Measurements from ENCODE around the gene BCL2.
A peak's percentile ranks its signal among the peaks of the same experiment; 100 is the strongest.

BCL2 gene

DNA sequence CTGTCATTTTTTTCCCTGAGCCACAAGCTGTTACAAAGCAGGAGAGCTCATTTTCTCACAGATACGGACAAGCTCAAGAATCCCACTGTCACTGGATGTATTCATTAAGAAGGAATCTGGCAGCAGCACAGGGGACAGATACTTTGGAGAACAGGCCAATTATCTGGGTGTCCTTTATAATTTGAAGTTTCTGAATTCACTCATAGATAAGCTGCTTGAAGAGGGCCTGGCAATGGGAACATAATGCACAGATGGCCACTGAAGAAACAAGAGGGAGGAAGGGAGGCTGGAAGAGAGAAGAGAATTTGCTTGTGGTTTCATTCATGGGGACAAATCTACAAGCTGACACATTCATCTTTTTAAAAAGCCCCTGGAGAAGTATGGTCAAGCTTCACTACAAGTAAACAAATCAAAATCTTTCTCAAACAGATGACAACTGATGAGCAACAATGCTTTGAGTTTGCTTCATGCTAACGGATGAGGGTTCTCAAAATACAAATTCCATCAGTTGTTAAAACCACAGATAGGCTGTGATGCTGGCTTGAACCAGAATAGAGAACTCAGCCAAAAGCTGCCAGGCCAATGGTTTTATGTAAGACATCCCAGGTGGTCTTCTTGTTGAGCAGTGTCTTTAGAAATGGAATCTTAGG, 11.9 kb downstream of the BCL2 start:
- ATAC-seq = peak; percentile 50; the same call in 2 of the 3 replicates
- TF ChIP-seq ZFP3 (CRISPR knock-in tag; IDR thresholded peaks at IDR 0.05) (peak; percentile 50), ZC3H10 (CRISPR knock-in tag; IDR thresholded peaks at IDR 0.05) (no peak), PPARA (CRISPR knock-in tag; IDR thresholded peaks at IDR 0.05; ENCODE audit: borderline replicate concordance) (0 out of 2 replicates have a peak, but pooled peaks have one; percentile 5), ZNF565 (CRISPR knock-in tag; conservative IDR thresholded peaks at IDR 0.05; ENCODE audit: low read depth) (0 out of 2 replicates have a peak, but pooled peaks have one; percentile 14), TCF4 (CRISPR knock-in tag; IDR thresholded peaks at IDR 0.05; ENCODE audit: borderline replicate concordance) (peak; percentile 99), CREB5 (CRISPR knock-in tag; IDR thresholded peaks at IDR 0.05; ENCODE audit: low read depth) (peak; percentile 86; the same call in 1 of the 2 replicates), SNAI2 (CRISPR knock-in tag; IDR thresholded peaks at IDR 0.05) (peak; percentile 90), CSDC2 (CRISPR knock-in tag; IDR thresholded peaks at IDR 0.05) (peak; percentile 88; the same call in 1 of the 2 replicates), PATZ1 (CRISPR knock-in tag; IDR thresholded peaks at IDR 0.05; ENCODE audit: borderline replicate concordance) (peak; percentile 58; the same call in 1 of the 2 replicates), GLIS3 (CRISPR knock-in tag; IDR thresholded peaks at IDR 0.05) (peak; percentile 76; the same call in 1 of the 2 replicates), TOX (CRISPR knock-in tag; IDR thresholded peaks at IDR 0.05; ENCODE audit: borderline replicate concordance) (no peak), ZNF70 (CRISPR knock-in tag; IDR thresholded peaks at IDR 0.05) (peak; percentile 36; the same call in 1 of the 2 replicates), ESRRG (CRISPR knock-in tag; IDR thresholded peaks at IDR 0.05) (no peak; the same call in 1 of the 2 replicates), ZFP30 (CRISPR knock-in tag; IDR thresholded peaks at IDR 0.05) (no peak), ISL1 (CRISPR knock-in tag; IDR thresholded peaks at IDR 0.05) (peak; percentile 94), OSR1 (CRISPR knock-in tag; IDR thresholded peaks at IDR 0.05) (no peak), ARNTL (CRISPR knock-in tag; IDR thresholded peaks at IDR 0.05; ENCODE audit: borderline replicate concordance, low read depth) (0 out of 2 replicates have a peak, but pooled peaks have one; percentile 15)
- TF ChIP-seq, protein P1, sequence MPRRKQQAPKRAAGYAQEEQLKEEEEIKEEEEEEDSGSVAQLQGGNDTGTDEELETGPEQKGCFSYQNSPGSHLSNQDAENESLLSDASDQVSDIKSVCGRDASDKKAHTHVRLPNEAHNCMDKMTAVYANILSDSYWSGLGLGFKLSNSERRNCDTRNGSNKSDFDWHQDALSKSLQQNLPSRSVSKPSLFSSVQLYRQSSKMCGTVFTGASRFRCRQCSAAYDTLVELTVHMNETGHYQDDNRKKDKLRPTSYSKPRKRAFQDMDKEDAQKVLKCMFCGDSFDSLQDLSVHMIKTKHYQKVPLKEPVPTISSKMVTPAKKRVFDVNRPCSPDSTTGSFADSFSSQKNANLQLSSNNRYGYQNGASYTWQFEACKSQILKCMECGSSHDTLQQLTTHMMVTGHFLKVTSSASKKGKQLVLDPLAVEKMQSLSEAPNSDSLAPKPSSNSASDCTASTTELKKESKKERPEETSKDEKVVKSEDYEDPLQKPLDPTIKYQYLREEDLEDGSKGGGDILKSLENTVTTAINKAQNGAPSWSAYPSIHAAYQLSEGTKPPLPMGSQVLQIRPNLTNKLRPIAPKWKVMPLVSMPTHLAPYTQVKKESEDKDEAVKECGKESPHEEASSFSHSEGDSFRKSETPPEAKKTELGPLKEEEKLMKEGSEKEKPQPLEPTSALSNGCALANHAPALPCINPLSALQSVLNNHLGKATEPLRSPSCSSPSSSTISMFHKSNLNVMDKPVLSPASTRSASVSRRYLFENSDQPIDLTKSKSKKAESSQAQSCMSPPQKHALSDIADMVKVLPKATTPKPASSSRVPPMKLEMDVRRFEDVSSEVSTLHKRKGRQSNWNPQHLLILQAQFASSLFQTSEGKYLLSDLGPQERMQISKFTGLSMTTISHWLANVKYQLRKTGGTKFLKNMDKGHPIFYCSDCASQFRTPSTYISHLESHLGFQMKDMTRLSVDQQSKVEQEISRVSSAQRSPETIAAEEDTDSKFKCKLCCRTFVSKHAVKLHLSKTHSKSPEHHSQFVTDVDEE (CRISPR knock-in tag; IDR thresholded peaks at IDR 0.05) = peak; percentile 94
- TF ChIP-seq, protein P2, sequence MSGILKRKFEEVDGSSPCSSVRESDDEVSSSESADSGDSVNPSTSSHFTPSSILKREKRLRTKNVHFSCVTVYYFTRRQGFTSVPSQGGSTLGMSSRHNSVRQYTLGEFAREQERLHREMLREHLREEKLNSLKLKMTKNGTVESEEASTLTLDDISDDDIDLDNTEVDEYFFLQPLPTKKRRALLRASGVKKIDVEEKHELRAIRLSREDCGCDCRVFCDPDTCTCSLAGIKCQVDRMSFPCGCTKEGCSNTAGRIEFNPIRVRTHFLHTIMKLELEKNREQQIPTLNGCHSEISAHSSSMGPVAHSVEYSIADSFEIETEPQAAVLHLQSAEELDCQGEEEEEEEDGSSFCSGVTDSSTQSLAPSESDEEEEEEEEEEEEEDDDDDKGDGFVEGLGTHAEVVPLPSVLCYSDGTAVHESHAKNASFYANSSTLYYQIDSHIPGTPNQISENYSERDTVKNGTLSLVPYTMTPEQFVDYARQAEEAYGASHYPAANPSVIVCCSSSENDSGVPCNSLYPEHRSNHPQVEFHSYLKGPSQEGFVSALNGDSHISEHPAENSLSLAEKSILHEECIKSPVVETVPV (CRISPR knock-in tag; IDR thresholded peaks at IDR 0.05) = peak; percentile 83
- TF ChIP-seq, protein P3, sequence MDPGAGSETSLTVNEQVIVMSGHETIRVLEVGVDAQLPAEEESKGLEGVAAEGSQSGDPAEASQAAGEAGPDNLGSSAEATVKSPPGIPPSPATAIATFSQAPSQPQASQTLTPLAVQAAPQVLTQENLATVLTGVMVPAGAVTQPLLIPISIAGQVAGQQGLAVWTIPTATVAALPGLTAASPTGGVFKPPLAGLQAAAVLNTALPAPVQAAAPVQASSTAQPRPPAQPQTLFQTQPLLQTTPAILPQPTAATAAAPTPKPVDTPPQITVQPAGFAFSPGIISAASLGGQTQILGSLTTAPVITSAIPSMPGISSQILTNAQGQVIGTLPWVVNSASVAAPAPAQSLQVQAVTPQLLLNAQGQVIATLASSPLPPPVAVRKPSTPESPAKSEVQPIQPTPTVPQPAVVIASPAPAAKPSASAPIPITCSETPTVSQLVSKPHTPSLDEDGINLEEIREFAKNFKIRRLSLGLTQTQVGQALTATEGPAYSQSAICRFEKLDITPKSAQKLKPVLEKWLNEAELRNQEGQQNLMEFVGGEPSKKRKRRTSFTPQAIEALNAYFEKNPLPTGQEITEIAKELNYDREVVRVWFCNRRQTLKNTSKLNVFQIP (CRISPR knock-in tag; IDR thresholded peaks at IDR 0.05; ENCODE audit: borderline replicate concordance, low read depth) = peak; percentile 52; the same call in 1 of the 2 replicates

- no peak for ATAC-seq
- no peak for TF ChIP-seq CREB5 (CRISPR knock-in tag; IDR thresholded peaks at IDR 0.05; ENCODE audit: low read depth)
- TF ChIP-seq, protein P1 (CRISPR knock-in tag; IDR thresholded peaks at IDR 0.05) = no peak
- TF ChIP-seq TCF4 (CRISPR knock-in tag; IDR thresholded peaks at IDR 0.05; ENCODE audit: borderline replicate concordance) = no peak
- TF ChIP-seq ZNF70 (CRISPR knock-in tag; IDR thresholded peaks at IDR 0.05) = no peak
- no peak for TF ChIP-seq BACH2 (CRISPR knock-in tag; IDR thresholded peaks at IDR 0.05; ENCODE audit: borderline replicate concordance)
- no peak for TF ChIP-seq OSR1 (CRISPR knock-in tag; IDR thresholded peaks at IDR 0.05)
- no peak for TF ChIP-seq ESRRG (CRISPR knock-in tag; IDR thresholded peaks at IDR 0.05)
- no peak for TF ChIP-seq ZFP30 (CRISPR knock-in tag; IDR thresholded peaks at IDR 0.05)
- TF ChIP-seq ISL1 (CRISPR knock-in tag; IDR thresholded peaks at IDR 0.05) = no peak
- TF ChIP-seq PPARA (CRISPR knock-in tag; IDR thresholded peaks at IDR 0.05; ENCODE audit: borderline replicate concordance) = no peak
- no peak for TF ChIP-seq ARNTL (CRISPR knock-in tag; IDR thresholded peaks at IDR 0.05; ENCODE audit: borderline replicate concordance, low read depth)
- TF ChIP-seq CSDC2 (CRISPR knock-in tag; IDR thresholded peaks at IDR 0.05) = no peak
- TF ChIP-seq TOX (CRISPR knock-in tag; IDR thresholded peaks at IDR 0.05; ENCODE audit: borderline replicate concordance) = no peak
Observed at GRCh38 chr18:63306819-63307550, 12.6 kb downstream of the BCL2 start.

Measured in SK-N-SH treated with all-trans-retinoic acid at 6 μM for 48 hours (cell line).